ENCODE results near the gene VEZF1.

Gene VEZF1

GRCh38 chr17:57924677-57925076 is 63.4 kb downstream of the VEZF1 start:
- H2AFZ ChIP-seq (ENCODE audit: low read depth, low read length), result no peak overlapping the region
- H4K20me1 ChIP-seq (ENCODE audit: insufficient read depth, low read length), result no peaks in the 10 kb centered on the region
- H3K4me1 ChIP-seq (ENCODE audit: low read length), result no peaks in the 10 kb centered on the region
- no peaks in the 10 kb centered on the region for H3K79me2 ChIP-seq (ENCODE audit: low read length)
- H3K27me3 ChIP-seq (ENCODE audit: low read depth, low read length), result peaks cover 54% of the 10 kb centered on the region
- no peaks in the 10 kb centered on the region for H3K36me3 ChIP-seq (replicated peaks; ENCODE audit: low read depth, low read length)
- H3K9me3 ChIP-seq (ENCODE audit: insufficient read depth, low read length), result no peaks in the 10 kb centered on the region
- H3K4me2 ChIP-seq (ENCODE audit: low read length), result no peak overlapping the region
- TF ChIP-seq CTCF (IDR thresholded peaks at IDR 0.05; ENCODE audit: low read depth, low read length) (no peak), EZH2phosphoT487 (IDR thresholded peaks at IDR 0.05; ENCODE audit: low read depth) (no peak)
- no peak overlapping the region for H3K4me3 ChIP-seq (ENCODE audit: low read length)
- H3K9ac ChIP-seq (ENCODE audit: low read length), result no peak overlapping the region
- no peak overlapping the region for H3K27ac ChIP-seq (ENCODE audit: low read length)

All from OCI-LY3 (cell line).